Subcutaneous adipose tissue (tissue), 4 donors: ENCODE results near the gene TNFSF13. TPM values are rescaled to one million over a fixed set of nuclear protein-coding genes. Genes with fewer than 3 reads are reported as not detected.

ENCODE experiments used
- CTCF ChIP-seq: fragments of 450-650 bp; IDR thresholded peaks from one replicate; pipeline ENCODE4 v1.5.1; 2016; ENCODE audit warnings: low read depth, mild to moderate bottlenecking, control low read depth, antibody characterized with exemption, moderate library complexity
- total RNA-seq, 4 donors: library from RNA; depleted of rRNA; stranded (reverse); fragments of >200 nt; gene quantifications; one replicate each; pipeline ENCODE4 v1.1.0, GENCODE V29; 2016

Gene TNFSF13
- total RNA-seq, 4 donors from 2014 or later = 22.8 to 69.5 (median 53.1) TPM

- TF ChIP-seq CTCF = no peak
Observed at GRCh38 chr17:7552621-7553051, 5.9 kb upstream of the TNFSF13 start.

- TF ChIP-seq CTCF = no peak
Observed at GRCh38 chr17:7553356-7553755, 5.2 kb upstream of the TNFSF13 start.

GRCh38 chr17:7555320-7555948 is 3.1 kb upstream of the TNFSF13 start:
- TF ChIP-seq CTCF = no peak

GRCh38 chr17:7556627-7557026 is 1.9 kb upstream of the TNFSF13 start:
- TF ChIP-seq CTCF = no peak

- TF ChIP-seq CTCF = no peak
Observed at GRCh38 chr17:7557147-7557764, 1.3 kb upstream of the TNFSF13 start.

- no peak for TF ChIP-seq CTCF
Observed at GRCh38 chr17:7557775-7558543, 591 bp upstream of the TNFSF13 start.
